Effector CD8-positive, alpha-beta T cell (primary cell): Measurements from ENCODE around the gene KYNU.
"Not testable (repeated sequence)": the region's sequence is repeated elsewhere in the genome, so short reads cannot be mapped to it uniquely, and the experiment has no call there.

Source experiments
- DNase-seq: peaks from one replicate; lab custom pipeline; 2025; lab: John Stamatoyannopoulos, UW

The KYNU gene

DNA sequence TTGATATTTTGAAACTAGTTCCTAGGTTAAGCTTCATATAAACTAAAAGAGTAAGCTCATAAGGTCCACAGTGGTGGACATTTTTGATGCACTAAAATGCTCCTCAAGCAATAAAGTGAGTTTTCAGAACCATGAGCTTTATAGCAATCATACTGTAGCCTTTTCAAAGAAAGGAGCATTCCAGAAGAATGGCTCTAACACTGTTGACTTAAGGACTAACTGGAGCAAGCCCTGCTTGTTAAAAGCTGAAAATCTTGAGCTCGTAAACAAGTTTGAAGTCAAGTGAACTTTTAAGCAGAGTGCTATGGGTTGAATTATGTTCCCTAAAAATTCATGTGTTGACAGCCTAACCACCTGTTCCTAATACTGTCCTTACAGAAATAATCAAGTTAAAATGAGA, 38.0 kb downstream of the KYNU start:
- no peak for DNase-seq

DNA sequence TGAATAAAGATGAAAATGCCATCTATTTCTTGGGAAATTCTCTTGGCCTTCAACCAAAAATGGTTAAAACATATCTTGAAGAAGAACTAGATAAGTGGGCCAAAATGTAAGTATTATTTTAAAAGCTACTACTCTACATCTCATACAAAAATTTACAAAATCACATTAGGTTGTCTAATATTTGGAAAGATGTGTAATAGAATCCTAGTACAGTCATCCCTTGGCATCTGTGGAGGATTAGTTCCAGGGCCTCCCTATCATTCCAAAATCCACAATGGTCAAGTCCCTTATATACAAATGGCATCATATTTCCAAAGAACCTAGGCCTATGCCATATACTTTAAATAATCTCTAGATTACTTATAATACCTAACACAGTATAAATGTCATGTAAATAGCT, 41.2 kb downstream of the KYNU start:
- DNase-seq: no peak

DNA sequence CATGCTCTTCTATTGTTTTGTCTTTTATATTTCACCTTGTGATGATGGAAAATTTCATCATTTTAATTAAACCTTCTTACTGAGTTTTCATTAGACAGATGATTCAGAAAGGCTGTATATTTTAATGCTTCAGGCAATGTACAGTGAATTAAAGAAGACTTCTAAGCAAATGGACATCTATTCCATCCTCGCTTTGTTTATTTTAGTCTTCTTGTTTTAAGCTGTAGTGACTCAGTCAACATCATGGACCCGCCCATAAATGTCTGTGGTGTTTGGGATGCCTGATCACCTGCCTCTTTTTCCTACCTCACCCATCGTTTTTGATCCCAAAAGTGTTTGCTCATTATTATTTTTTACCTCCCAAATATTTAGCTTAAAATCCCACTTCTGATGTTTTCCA, 43.1 kb downstream of the KYNU start:
- DNase-seq: no peak

DNA sequence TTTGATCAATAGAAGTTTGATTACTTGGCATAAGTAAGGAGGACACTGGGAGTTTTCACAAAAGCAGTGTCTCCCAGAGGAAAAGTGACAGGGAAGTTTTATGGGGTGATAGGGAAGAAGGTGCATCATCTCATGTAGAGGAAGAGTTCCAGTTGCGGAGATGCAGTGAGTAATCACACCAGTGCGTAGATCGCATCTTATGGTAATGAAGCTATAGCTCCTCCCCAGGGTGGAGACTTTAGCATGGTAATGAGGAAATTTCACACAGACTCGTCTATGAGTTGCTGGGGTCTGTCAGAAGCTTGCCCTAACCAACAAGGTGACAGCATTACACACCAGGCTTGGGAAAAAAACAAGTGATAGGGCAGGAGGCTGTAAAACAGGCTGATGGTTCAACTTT, 49.0 kb downstream of the KYNU start:
- no peak for DNase-seq

DNA sequence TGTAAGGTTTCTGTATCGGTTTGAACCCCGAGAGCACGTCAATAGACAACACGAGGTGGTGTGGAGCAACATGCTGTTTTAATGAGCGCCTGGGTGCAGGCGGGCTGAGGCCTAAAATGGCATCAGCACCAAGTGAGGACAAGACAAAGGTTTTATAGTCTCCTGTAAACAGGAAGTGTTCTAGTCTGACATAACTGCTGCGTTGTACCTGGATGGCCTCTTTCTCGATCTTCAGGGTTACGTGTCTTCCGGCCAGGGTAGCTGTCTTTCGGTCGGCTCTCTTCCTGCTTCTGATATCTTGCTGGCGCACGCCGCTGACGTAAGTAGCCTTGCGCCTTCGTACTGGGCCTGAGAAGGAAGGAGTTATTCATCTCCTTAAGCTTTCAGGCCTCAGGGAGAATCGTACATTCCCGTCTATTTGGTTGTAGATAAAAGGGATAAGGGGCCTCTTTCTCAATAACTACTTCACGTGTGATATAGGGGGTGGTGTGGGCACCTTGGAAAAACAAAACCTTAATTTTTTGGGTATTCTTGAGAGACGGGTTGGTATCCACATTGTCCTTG, 53.5 kb downstream of the KYNU start:
- no peak for DNase-seq

DNA sequence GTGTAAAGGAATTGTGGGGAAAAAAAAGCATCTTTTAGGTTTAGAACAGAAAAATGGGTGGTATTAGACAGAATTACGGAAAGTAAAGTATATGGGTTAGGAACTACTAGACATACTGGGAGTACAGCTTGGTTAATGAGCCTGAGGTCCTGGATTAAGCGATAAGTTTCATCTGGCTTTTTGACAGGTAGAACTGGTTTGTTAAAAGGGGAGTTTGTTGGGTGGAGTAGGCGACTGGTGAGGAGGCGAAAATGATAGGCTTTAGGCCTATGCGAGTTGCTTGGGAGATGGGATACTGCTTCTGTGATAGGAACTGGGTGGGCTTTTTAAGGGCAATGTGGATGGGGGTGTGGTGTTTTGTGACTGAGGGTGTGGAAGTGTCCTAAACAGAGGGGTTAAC, 56.5 kb downstream of the KYNU start:
- no peak for DNase-seq

DNA sequence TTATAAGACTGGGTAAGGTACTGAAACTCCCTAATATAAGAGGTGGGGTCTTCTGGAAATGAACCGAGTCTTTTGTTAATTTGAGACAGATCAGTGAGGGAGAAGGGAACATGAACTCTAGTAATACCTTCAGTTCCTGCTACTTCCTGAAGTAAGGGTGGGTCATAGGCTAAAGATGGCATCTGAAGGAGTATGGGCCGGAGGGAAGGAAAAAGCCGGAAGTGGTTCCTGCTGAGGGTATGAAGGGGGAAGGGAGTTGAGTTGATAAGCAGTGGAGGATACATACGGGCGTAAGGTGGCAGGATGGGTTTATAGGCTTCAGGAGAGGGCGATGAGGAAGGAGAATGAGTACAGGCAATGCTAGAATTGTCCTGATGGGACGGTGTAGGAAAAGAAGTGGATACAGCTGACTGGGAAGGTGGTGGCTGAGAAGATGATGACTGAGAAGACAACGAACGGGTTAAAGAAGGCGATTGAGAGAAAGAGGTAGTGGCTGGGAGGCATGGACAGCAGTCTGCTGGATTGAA, 58.2 kb downstream of the KYNU start:
- DNase-seq: no peak

DNA sequence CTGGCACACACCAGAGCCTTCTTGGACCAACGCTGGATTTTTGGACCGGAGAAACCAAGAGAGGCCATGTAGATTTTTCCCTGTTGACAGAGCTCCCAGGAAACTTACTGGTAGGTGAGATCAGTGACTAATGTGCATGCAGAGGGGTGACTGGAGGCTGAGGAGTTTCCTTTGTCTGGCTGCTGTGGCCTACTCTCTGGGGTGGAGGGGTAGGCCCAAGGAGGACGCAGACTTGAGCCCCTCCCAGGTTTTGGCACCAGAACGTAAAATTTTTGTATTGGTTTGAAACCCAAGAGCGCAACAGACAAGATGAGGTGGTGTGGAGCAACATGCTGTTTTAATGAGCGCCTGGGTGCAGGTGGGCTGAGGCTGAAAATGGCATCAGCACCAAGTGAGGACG, 59.2 kb downstream of the KYNU start:
- DNase-seq: no peak

DNA sequence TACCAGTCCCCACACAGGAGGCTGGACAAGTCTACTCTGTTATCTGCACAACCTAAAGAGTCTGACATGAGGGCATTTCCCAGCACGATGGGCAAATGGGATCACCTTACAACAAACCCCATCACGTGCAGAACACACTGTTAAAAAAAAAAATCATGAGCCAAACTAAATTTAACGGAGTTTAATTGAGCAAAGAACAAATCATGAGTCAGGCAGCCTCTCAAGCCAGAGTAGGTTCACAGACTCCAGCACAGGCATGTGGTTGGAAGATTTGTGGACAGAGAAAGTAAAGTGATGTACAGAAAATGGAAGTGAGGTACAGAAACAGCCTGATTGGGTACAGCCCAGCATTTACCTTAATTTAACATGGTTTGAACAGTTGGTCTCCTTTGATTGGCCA, 59.9 kb downstream of the KYNU start:
- no peak for DNase-seq

DNA sequence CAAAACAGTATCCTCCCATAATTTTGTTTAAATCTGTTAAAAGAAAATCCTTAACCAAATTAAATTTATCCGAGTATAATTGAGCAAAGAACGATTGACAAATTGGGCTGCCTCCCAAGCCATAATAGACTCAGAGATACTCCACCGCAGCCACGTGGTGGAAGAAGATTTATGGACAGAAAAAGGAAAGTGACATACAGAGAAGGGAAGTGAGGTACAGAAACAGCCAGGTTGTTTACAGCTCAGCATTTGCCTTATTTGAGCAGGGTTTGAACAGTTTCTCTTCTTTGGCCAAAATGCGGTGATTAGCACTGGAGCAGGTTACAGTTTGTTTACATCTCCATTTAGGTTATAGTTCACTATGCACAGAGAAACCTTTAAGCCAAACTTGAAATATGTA, 60.8 kb downstream of the KYNU start:
- no peak for DNase-seq

DNA sequence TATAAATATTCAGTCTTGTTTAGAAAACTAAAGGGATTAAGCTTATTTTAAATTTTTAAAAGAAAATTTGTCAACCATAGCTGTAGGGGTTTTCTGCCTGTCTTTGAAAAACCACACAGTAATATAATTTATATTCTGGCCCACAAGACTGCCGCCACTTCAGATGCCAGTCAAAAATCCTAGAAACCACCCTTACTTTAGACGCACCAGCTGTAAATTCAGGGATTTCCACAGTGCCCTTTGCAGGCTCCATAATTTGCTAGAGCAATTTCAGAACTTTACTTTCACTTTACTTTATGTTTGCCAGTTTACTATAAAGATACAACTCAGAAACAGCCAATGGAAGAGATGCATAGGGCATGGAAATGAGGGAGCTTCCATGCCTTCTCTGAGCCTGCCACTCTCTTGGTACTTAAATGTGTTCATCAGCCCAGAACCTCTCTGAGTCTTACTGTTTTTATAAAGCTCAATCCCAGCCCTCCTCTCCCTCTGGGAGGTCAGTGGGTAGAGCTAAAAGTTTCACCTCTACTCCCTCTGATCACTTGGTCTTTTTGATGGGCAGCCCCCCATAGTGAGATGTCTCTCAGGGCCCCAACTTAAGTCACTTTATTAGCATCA, 63.3 kb downstream of the KYNU start:
- DNase-seq: no peak

DNA sequence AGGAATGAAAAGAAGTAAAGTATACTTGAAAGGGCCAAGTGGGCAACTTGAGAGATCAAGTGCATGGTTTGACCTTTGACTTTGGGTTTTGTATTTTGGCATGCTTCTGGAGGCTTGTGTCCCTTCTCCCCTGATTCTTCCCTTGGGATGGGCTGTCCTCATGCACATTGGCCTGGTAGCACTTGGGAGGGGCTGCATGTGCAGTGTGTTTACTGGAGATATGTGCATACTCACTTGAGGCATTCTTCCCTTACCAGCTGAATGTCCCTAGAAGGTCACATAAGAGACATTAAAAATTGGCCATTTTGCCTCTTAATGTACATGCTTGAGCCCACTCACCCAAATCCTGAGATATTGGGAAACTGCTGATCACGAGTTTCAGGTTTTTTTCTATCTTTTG, 65.2 kb downstream of the KYNU start:
- DNase-seq: no peak

DNA sequence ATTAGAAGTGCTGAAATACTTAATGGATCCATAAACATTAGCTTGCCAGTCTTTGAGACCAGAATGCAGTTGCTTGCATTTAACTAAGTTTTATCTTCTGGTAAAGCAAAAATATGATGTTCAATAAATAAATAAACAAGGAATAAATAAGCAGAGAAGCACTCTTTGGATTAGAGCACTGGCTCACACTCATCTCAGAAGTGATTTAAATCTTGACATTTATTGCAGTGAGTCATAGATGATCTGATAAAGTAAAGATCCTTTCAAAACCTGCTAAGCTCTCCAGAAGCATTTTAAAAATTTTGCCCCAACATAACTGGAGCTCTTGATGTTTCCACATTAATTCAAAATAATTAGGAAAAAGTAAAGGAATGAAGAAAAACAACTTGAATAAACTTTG, 66.8 kb downstream of the KYNU start:
- DNase-seq: no peak

DNA sequence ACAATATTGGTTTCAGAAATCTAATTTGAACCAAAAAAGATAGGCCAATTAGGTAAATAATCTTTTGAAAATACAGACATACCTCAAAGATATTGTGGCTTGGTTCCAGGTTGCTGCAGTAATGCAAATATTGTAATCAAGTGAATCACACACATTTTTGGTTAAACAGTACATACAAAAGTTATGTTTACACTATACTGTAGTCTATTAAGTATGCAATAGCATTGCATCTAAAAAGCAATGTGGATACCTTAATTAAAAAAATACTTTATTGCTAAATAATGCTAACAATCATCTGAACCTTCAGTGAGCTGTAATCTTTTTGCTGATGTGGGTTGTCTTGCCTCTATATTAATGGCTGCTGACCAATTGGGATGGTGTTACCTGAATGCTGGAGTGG, 67.3 kb downstream of the KYNU start:
- DNase-seq: no peak

DNA sequence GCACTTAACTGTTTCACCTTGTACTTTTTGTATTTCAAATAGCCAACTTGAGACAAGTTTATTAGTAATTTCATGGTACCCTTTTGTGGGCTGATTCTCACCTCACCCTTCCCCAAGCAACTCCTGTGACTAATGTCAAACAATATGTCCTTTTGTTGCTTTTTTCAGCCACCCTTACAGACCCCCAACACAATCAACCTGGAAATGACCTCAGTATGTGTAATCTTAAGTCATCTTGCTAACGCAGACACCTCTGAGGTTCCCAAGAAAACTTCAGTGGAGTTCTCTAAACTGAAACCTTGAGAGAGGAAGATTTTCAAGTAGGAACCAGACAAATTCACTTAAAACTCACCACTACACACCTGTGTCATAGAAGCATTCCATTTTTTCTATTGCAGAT, 69.5 kb downstream of the KYNU start:
- DNase-seq: no peak

DNA sequence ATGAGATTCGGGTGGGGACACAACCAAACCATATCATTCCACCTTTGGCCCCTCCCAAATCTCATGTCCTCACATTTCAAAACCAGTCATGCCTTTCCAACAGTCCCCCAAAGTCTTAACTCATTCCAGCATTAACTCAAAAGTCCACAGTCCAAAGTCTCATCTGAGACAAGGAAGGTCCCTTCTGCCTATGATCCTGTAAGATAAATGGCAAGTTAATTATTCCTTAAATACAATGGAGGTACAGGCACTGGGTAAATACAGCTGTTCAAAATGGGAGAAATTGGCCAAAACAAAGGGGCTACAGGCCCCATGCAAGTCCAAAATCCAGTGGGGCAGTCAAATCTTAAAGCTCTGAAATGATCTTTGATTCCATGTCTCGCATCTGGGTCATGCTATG, 71.3 kb downstream of the KYNU start:
- not testable (repeated sequence) for DNase-seq

DNA sequence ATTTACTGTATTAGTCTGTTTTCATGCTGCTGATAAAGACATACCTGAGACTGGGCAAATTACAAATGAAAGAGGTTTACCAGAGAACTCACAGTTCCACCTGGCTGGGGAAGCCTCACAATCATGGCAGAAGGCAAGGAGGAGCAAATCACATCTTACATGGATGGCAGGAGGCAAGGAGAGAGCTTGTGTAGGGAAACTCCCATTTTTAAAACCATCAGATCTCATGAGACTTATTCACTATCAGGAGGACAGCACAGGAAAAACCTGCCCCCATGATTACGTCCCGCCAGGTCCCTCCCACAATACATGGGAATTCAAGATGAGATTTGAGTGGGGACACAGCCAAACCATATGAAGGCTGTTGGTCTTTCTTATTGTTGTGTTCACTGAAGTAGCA, 72.9 kb downstream of the KYNU start:
- DNase-seq: not testable (repeated sequence)

DNA sequence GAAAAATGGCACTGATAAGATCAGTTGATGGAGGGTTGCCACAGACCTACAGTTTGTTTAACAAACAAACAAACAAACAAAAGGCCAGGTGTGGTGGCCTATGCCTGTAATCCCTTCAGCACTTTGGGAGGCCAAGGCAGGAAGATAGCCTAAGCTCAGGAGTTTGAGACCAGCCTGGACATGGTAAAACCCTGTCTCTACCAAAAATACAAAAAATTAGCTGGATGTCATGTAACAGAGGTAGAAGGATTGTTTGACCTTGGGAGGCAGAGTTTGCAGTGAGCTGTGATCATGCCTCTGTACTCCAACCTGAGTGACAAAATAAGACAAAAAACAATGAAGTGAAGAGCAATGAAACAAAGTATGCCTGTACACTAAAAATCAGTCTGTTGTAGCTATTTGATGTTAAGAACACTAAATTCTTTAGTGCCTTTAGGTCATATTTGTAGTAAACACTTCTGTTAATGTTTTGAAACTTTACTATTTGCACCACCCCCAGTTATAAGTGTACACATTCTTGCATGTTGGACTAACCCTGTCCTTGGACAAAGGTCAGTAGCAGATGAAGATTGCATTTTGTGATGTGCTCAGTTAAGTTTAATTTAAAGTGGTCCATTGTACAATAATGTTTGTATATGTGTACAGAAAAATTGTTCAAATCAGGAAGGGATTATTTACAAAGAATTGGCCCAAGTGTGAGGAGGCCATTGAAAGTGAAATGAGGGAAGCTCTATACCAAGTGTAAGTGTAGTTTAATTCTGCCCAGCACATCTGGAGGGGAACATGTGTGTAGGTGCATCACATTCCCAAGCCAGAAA, 73.9 kb downstream of the KYNU start:
- DNase-seq: no peak

DNA sequence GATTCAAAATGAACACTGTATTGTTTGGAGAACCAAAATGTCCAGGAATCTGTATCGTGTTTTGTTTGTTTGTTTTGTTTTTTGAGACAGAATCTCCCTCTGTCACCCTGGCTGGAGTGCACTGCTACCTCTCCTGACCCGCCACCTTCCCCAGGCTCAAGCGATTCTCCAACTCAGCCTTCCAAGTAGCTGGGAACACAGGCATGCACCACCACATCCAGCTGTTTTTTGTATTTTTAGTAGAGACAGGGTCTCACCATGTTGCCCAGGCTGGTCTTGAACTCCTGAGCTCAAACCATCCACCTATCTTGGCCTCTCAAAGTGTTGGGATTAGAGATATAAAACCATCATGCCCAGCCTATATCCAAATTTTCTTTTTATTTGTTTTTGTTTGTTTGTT, 74.6 kb downstream of the KYNU start:
- DNase-seq: no peak

DNA sequence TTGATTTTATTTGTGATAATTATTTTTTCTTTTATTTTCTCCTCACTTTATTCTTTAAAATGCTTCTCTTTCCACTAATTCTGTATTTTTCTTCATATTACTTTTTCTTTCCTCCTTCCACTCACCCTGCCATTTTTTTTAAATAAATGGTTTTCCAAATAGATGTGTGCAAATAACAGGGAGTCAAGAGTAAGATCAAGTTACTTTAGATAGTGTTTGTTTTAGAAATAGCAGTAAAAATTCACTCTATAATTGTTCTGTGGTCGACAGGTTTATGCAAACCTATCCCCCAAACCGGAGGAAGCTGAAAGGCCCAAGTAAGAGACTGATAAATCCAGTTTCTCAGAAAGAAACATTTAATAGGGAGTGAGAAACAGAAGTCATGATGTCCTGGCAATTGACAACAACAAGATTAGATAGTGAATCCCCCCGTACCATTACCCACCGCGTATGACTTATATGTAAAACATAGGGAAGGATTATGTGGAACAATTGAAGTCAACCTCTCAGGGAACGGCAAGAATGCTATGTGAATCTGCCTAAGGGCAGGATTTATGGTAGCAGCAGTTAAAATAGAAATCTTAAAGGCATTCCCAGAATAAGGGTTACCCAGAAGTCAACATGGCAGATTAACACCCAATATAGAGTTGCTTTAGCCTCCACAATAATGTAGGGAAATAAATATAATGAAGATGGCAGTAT, 75.5 kb downstream of the KYNU start:
- no peak for DNase-seq

DNA sequence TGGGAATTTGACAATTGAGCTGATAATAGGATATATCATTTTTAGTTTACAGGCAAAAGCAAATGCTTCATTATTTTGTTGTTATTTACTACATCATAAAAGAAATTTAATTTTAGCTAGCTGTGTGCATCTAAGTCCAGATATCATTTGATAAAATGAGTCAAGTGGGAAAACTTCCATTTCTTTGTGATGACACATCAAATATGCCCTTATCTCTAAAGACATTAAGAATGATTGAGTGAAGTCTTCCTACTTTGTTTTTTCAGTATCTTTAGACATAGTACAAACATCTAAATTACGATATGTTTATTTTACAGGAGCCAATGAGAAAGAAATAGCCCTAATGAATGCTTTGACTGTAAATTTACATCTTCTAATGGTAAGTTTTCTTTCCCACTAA, 77.0 kb downstream of the KYNU start:
- no peak for DNase-seq

DNA sequence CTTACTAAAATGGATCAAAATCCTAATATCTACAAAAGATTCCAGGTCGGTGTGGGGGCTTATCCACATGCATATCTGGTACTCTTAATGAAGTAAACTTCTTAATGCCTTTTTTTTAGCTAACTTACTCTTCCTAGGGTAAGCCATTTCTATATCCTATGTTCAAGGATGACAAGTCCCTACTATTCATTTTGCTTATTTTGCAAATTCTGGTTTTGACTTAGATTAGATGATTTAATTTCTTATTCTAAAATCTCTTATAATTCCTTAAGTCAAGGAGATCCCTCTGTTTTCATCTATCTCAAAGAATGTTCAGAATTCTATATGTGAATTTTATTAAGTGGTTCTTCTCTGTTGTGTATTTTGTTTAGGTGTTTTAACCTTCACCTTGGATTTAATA, 79.7 kb downstream of the KYNU start:
- no peak for DNase-seq

DNA sequence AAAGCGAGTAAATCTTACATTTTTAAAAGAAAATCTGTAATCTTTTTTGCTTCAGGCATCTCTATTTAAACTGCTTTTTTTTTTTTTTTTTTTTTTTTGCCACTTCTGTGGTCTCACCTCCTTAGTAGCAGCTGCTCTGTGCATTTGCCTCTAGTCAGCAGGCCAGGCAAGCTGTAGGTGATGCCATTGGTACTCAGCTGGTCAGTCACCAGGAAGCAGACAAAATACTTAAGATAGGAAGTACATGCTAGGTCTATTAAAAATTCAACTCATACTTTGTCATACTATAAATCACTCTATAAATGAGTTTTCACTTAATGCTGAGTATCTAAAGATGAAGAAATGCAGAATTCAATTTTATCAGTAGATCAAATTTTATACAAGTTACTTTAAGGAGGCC, 83.7 kb downstream of the KYNU start:
- DNase-seq: no peak
